H1 (cell line): ENCODE results near the gene AP2A1. TPM values are rescaled to one million over a fixed set of nuclear protein-coding genes. Genes with fewer than 3 reads are reported as not detected.

Experiments used
- CTCF ChIA-PET: fragments of 300-600 bp; sonication (Branson Sonifier 250); formaldehyde crosslinking; loops from one replicate; lab custom pipeline; 2021; ENCODE audit not compliant: partially characterized antibody; lab: Charles Lee
- POLR2A ChIA-PET: fragments of 300-600 bp; sonication (Branson Sonifier 250); formaldehyde crosslinking; loops from one replicate; lab custom pipeline; 2021; ENCODE audit warnings: inconsistent platforms; ENCODE audit not compliant: partially characterized antibody; lab: Charles Lee
- DNase-seq, 2 experiments: peaks; one replicate each; pipeline versions ENCODE4 v3.0.0 to v3.0.0-alpha.2; 2010 to 2022; ENCODE audit warnings: low spot score in 2 of 2, low read depth in 1 of 2, mixed read lengths in 1 of 2
- FAIRE-seq: peaks from 2 replicates; lab custom pipeline; 2011; peaks lifted over from hg19 to GRCh38; lab: Jason Lieb, UNC
- H2AFZ ChIP-seq: 2 replicates; pipeline ENCODE4 v1.8.1; 2012; ENCODE audit warnings: low read length, inconsistent platforms
- H2AK5ac ChIP-seq: 2 replicates; pipeline ENCODE4 v1.6.1; 2013; ENCODE audit warnings: low read depth, low read length
- H2BK120ac ChIP-seq: replicated peaks from 2 replicates; pipeline ENCODE3; 2013; ENCODE audit warnings: low read depth, low read length, inconsistent platforms
- H2BK12ac ChIP-seq: 2 replicates; pipeline ENCODE4 v1.6.1; 2013; ENCODE audit warnings: low read depth, low read length
- H2BK15ac ChIP-seq: 2 replicates; pipeline ENCODE4 v1.6.1; 2013; ENCODE audit warnings: low read length
- H2BK20ac ChIP-seq: 2 replicates; pipeline ENCODE4 v1.6.1; 2013; ENCODE audit warnings: low read length
- H2BK5ac ChIP-seq: 2 replicates; pipeline ENCODE4 v1.6.1; 2013; ENCODE audit warnings: low read depth, low read length
- H3K14ac ChIP-seq: 2 replicates; pipeline ENCODE4 v1.6.1; 2013; ENCODE audit warnings: inconsistent platforms; ENCODE audit not compliant: insufficient read length
- H3K18ac ChIP-seq: 2 replicates; pipeline ENCODE4 v1.6.1; 2013; ENCODE audit warnings: low read length; ENCODE audit errors: extremely low read depth
- H3K23ac ChIP-seq: 2 replicates; pipeline ENCODE4 v1.6.1; 2013; ENCODE audit warnings: inconsistent platforms; ENCODE audit not compliant: insufficient read length
- H3K23me2 ChIP-seq: 2 replicates; pipeline ENCODE4 v1.6.1; 2013; ENCODE audit warnings: low read depth, low read length
- H3K27ac ChIP-seq: 2 replicates; pipeline ENCODE4 v1.6.1; 2011; ENCODE audit warnings: low read depth, low read length, inconsistent platforms
- H3K27me3 ChIP-seq, 4 experiments: replicated peaks in 1 of 4; 1 replicate in 1 of 4; 2 replicates in 3 of 4; pipeline versions ENCODE4 v1.6.1 to v1.8.1; 2011 to 2013; ENCODE audit warnings: low read length in 3 of 4, mild to moderate bottlenecking in 3 of 4, inconsistent platforms in 2 of 4, mixed read lengths in 2 of 4, moderate library complexity in 1 of 4; ENCODE audit not compliant: control insufficient read depth in 3 of 4, insufficient read depth in 3 of 4; ENCODE audit errors: extremely low read depth in 1 of 4
- H3K36me3 ChIP-seq, 4 experiments: 2 replicates each; pipeline versions ENCODE4 v1.6.1 to v1.8.1; 2011 to 2013; ENCODE audit warnings: mild to moderate bottlenecking in 4 of 4, low read length in 3 of 4, moderate library complexity in 2 of 4, control low read depth in 1 of 4, inconsistent platforms in 1 of 4; ENCODE audit not compliant: insufficient read depth in 4 of 4, control insufficient read depth in 2 of 4
- H3K4ac ChIP-seq: replicated peaks from 2 replicates; pipeline ENCODE3; 2013; ENCODE audit warnings: low read length, low read depth, mixed read lengths, inconsistent platforms; ENCODE audit not compliant: insufficient read length
- H3K4me1 ChIP-seq, 4 experiments: replicated peaks in 1 of 4; 1 replicate in 1 of 4; 2 replicates in 3 of 4; pipeline versions ENCODE4 v1.6.1 to v1.8.1; 2011 to 2013; ENCODE audit warnings: low read length in 3 of 4, inconsistent platforms in 2 of 4, mixed read lengths in 1 of 4; ENCODE audit not compliant: insufficient read depth in 4 of 4, control insufficient read depth in 3 of 4
- H3K4me2 ChIP-seq, 2 experiments: 2 replicates each; pipeline versions ENCODE4 v1.6.1 to v1.8.1; 2011 to 2013; ENCODE audit warnings: low read depth in 2 of 2, low read length in 2 of 2, control low read depth in 1 of 2, inconsistent platforms in 1 of 2, mild to moderate bottlenecking in 1 of 2; ENCODE audit not compliant: insufficient read depth in 1 of 2
- H3K4me3 ChIP-seq, 4 experiments: fragments of 200-600, 300-600 bp in 1 of 4; sonication (generic), shearing (Covaris generic), sonication (Bioruptor Twin) in 1 of 4; 2 replicates each; pipeline versions ENCODE4 v1.5.1 to v1.8.1; 2011 to 2016; ENCODE audit warnings: low read length in 4 of 4, low read depth in 3 of 4, control low read depth in 2 of 4, inconsistent platforms in 2 of 4, mild to moderate bottlenecking in 2 of 4, mixed read lengths in 1 of 4, moderate library complexity in 1 of 4; ENCODE audit not compliant: insufficient read depth in 2 of 4; ENCODE audit errors: extremely low read depth in 1 of 4
- H3K56ac ChIP-seq: replicated peaks from 2 replicates; pipeline ENCODE3; 2013; ENCODE audit warnings: low read depth, mild to moderate bottlenecking, mixed read lengths, low read length, inconsistent platforms; ENCODE audit not compliant: insufficient read length
- H3K79me1 ChIP-seq: 2 replicates; pipeline ENCODE4 v1.6.1; 2013; ENCODE audit warnings: low read depth, low read length, control low read depth
- H3K79me2 ChIP-seq, 2 experiments: 2 replicates each; pipeline versions ENCODE4 v1.6.1 to v1.8.1; 2012 to 2013; ENCODE audit warnings: low read length in 2 of 2, mild to moderate bottlenecking in 2 of 2, inconsistent platforms in 1 of 2; ENCODE audit not compliant: insufficient read depth in 2 of 2, control insufficient read depth in 1 of 2
- H3K9ac ChIP-seq, 4 experiments: replicated peaks in 1 of 4; 1 replicate in 1 of 4; 2 replicates in 3 of 4; pipeline versions ENCODE4 v1.6.1 to v1.8.1; 2011 to 2013; ENCODE audit warnings: low read depth in 3 of 4, low read length in 3 of 4, control low read depth in 2 of 4, mild to moderate bottlenecking in 2 of 4, moderate library complexity in 2 of 4, inconsistent platforms in 1 of 4; ENCODE audit errors: extremely low read depth in 1 of 4
- H3K9me3 ChIP-seq, 2 experiments: 2 replicates each; pipeline versions ENCODE4 v1.6.1 to v1.8.1; 2012 to 2013; ENCODE audit warnings: mild to moderate bottlenecking in 2 of 2, moderate library complexity in 2 of 2, control low read depth in 1 of 2, inconsistent platforms in 1 of 2, low read depth in 1 of 2, low read length in 1 of 2, mixed read lengths in 1 of 2; ENCODE audit not compliant: insufficient read depth in 2 of 2
- H4K20me1 ChIP-seq, 2 experiments: replicated peaks in 1 of 2; 2 replicates each; pipeline versions ENCODE3 to v1.8.1; 2011 to 2013; ENCODE audit warnings: inconsistent platforms in 2 of 2, low read length in 2 of 2, mild to moderate bottlenecking in 1 of 2; ENCODE audit not compliant: insufficient read depth in 2 of 2, control insufficient read depth in 1 of 2
- H4K5ac ChIP-seq: 2 replicates; pipeline ENCODE4 v1.6.1; 2013; ENCODE audit warnings: low read length, low read depth, mixed read lengths, inconsistent platforms; ENCODE audit not compliant: insufficient read length
- H4K8ac ChIP-seq: 2 replicates; pipeline ENCODE4 v1.8.0; 2013; ENCODE audit warnings: mild to moderate bottlenecking, moderate library complexity, low read length, inconsistent platforms; ENCODE audit not compliant: insufficient read depth; ENCODE audit errors: extremely low read depth
- H4K91ac ChIP-seq: replicated peaks from 2 replicates; pipeline ENCODE3; 2013; ENCODE audit warnings: low read length, mixed read lengths, inconsistent platforms; ENCODE audit not compliant: insufficient read length
- CTCF ChIP-seq, 3 experiments: IDR thresholded peaks; 1 replicate in 2 of 3; 2 replicates in 1 of 3; pipeline versions ENCODE4 v1.5.1 to v1.6.1; 2011; ENCODE audit warnings: low read length in 3 of 3, mild to moderate bottlenecking in 3 of 3, inconsistent platforms in 2 of 3, low read depth in 1 of 3, moderate library complexity in 1 of 3; ENCODE audit not compliant: insufficient read depth in 1 of 3; ENCODE audit errors: control extremely low read depth in 1 of 3
- E2F6 ChIP-seq: IDR thresholded peaks from 2 replicates; pipeline ENCODE4 v1.6.1; 2012; ENCODE audit warnings: inconsistent platforms
- POLR2A ChIP-seq, 2 experiments: IDR thresholded peaks; 1 replicate in 1 of 2; 2 replicates in 1 of 2; pipeline ENCODE4 v1.6.1; 2011; ENCODE audit warnings: low read depth in 2 of 2, low read length in 2 of 2, mild to moderate bottlenecking in 2 of 2; ENCODE audit errors: control extremely low read depth in 1 of 2
- RAD21 ChIP-seq, 2 experiments: IDR thresholded peaks in 1 of 2; conservative IDR thresholded peaks in 1 of 2; 2 replicates each; pipeline ENCODE4 v1.6.1; 2011; ENCODE audit warnings: low read depth in 2 of 2, low read length in 2 of 2, improper control_type of control experiment in 1 of 2, inconsistent platforms in 1 of 2, mild to moderate bottlenecking in 1 of 2, moderate library complexity in 1 of 2
- SIX5 ChIP-seq: IDR thresholded peaks from 2 replicates; pipeline ENCODE4 v1.6.1; 2011; ENCODE audit warnings: mild to moderate bottlenecking, low read depth, low read length
- WGBS, 2 experiments: shearing (Covaris generic) in 1 of 2; methylation state at CpG; one replicate each; pipeline versions ENCODE4 v1.1.6 to v1.1.7; 2013 to 2015; ENCODE audit warnings: low lambda C conversion rate in 2 of 2, mixed read lengths in 2 of 2, inconsistent platforms in 1 of 2, low coverage in 1 of 2, missing lambda C conversion rate in 1 of 2; ENCODE audit not compliant: insufficient replicate concordance in 2 of 2, insufficient coverage in 1 of 2, insufficient read length in 1 of 2; ENCODE audit errors: extremely low coverage in 1 of 2, missing lambda C conversion rate in 1 of 2; 5-methylcytosine and 5-hydroxymethylcytosine counted together
- polyA plus RNA-seq, 7 experiments: library from polyadenylated mRNA; depleted of rRNA in 3 of 7; stranded (reverse) in 5 of 7; unstranded in 2 of 7; fragments of >200 nt in 5 of 7; fragments of 200-250 nt in 2 of 7; gene quantifications; 1 replicate in 5 of 7; 2 replicates in 1 of 7; 4 replicates in 1 of 7; pipeline versions ENCODE4 v1.2.1 to v1.2.3, GENCODE V29; 2011 to 2013; ENCODE audit warnings: missing spikeins in 2 of 7, mixed read lengths in 2 of 7
- total RNA-seq: library from RNA; stranded (reverse); fragmentation: NEBNext Ultra II Directional; extraction: Animal tissue kit (Norgen Biotek cat#: 25700); gene quantifications from 2 replicates; pipeline ENCODE4 v1.2.1, GENCODE V29; 2021

The AP2A1 gene
- total and polyA plus RNA-seq, 2 of the 8 experiments (the other 6 are each of a cell fraction or from before 2014, with no cell fraction given), result 105 to 106 TPM

- WGBS, 2 experiments, result 94% methylated on average over 24 of the region's 25 CpGs; no CpG with 5 or more reads in 1 of the 2 experiments
- no peak overlapping the region for H3K18ac ChIP-seq
Observed at GRCh38 chr19:49799798-49800376, 33.1 kb downstream of the AP2A1 start.

More at GRCh38 chr19:49799798-49800376, 33.1 kb downstream of the AP2A1 start:
- H3K79me1 ChIP-seq, result peaks cover 2% of the 10 kb centered on the region; the same call in 1 of the 2 replicates
- H3K9me3 ChIP-seq, result no peaks in the 10 kb centered on the region
- 0 out of 2 replicates have a peak overlapping the region, but pooled peaks have one; percentile 19 for H2BK15ac ChIP-seq
- DNase-seq (peak in 1 of 2 experiments; percentile 83), FAIRE-seq (no peak)
- H2AFZ ChIP-seq, result no peak overlapping the region
- no peak overlapping the region for H3K4me3 ChIP-seq
- TF ChIP-seq E2F6 (no peak), RAD21 (IDR thresholded peaks at IDR 0.05 in 1 of 2, conservative IDR thresholded peaks at IDR 0.05 in 1 of 2; ENCODE audit: low read depth in 2 of 2, low read length in 2 of 2) (peak; percentile 50 to 64), SIX5 (no peak), POLR2A (IDR thresholded peaks at IDR 0.05; ENCODE audit: control extremely low read depth in 1 of 2, low read depth in 2 of 2, low read length in 2 of 2) (no peak), CTCF (IDR thresholded peaks at IDR 0.05; ENCODE audit: control extremely low read depth in 1 of 3, insufficient read depth in 1 of 3, low read depth in 1 of 3, low read length in 3 of 3) (peak; percentile 70 to 71 (median 70))
- no peak overlapping the region for H4K5ac ChIP-seq
- H2AK5ac ChIP-seq, result no peak overlapping the region
- H3K36me3 ChIP-seq, result peaks cover 4 to 44% (median 27%) of the 10 kb centered on the region in 4 experiments
- H3K27ac ChIP-seq, result 0 out of 2 replicates have a peak overlapping the region, but pooled peaks have one; percentile 34
- no peak overlapping the region for H2BK12ac ChIP-seq
- H2BK5ac ChIP-seq, result no peak overlapping the region
- no peak overlapping the region for H3K14ac ChIP-seq
- peaks cover 4 to 11% of the 10 kb centered on the region in 2 experiments for H4K20me1 ChIP-seq
- peaks cover 4 to 16% (median 6%) of the 10 kb centered on the region in 4 experiments for H3K4me1 ChIP-seq
- H3K79me2 ChIP-seq, result no peaks in the 10 kb centered on the region
- no peak overlapping the region for H4K91ac ChIP-seq
- ChIA-PET CTCF (interaction anchor here (0.7 to 2.3 kb wide), 10 partner anchors 11 to 786 kb away, joined by 3 to 12 read pairs (median 3); no protein-coding TSS in a partner anchor), POLR2A (interaction anchor here (1.3 to 1.8 kb wide), 3 partner anchors 16 to 110 kb away, joined by 4 read pairs; partner anchors contain the start of gene ADM5)
- no peak overlapping the region for H3K4ac ChIP-seq
- H3K23ac ChIP-seq, result no peak overlapping the region
- H3K4me2 ChIP-seq, result no peak overlapping the region
- peaks cover 2% of the 10 kb centered on the region; the same call in 1 of the 2 replicates for H3K23me2 ChIP-seq
- no peak overlapping the region for H2BK120ac ChIP-seq
- H3K27me3 ChIP-seq, result no peaks in the 10 kb centered on the region
- no peak overlapping the region; a peak in 1 of 7 replicates for H3K9ac ChIP-seq
- H4K8ac ChIP-seq, result 0 out of 2 replicates have a peak overlapping the region, but pooled peaks have one; percentile 43
- no peak overlapping the region for H3K56ac ChIP-seq
- no peak overlapping the region for H2BK20ac ChIP-seq
